ENCODE measurements around the gene PKNOX2. TPM values are rescaled to one million over a fixed set of nuclear protein-coding genes. Genes with fewer than 3 reads are reported as not detected.

PKNOX2 gene
- total and polyA plus RNA-seq, 2 of the 8 experiments (the other 6 are each of a cell fraction or from before 2014, with no cell fraction given) = 2.0 TPM

GRCh38 chr11:125282596-125282914, 118.0 kb downstream of the PKNOX2 start:
- peaks cover 0 to 11% (median 4%) of the 10 kb centered on the region in 4 experiments; a peak in 3 of 7 replicates for H3K4me1 ChIP-seq (replicated peaks in 1 of 4; ENCODE audit: control insufficient read depth in 3 of 4, insufficient read depth in 4 of 4, low read length in 3 of 4)
- no peak for DNase-seq (ENCODE audit: low read depth in 1 of 2, low spot score in 2 of 2)
- no peaks in the 10 kb centered on the region for H3K27me3 ChIP-seq (replicated peaks in 1 of 4; ENCODE audit: control insufficient read depth in 3 of 4, extremely low read depth in 1 of 4, insufficient read depth in 3 of 4, low read length in 3 of 4)
- CTCF ChIA-PET (ENCODE audit: partially characterized antibody) = interaction anchor here (0.8 to 11.3 kb wide), 11 partner anchors 19 to 191 kb away, joined by 3 to 81 read pairs (median 4); no protein-coding TSS in a partner anchor
- no peak overlapping the region for H4K91ac ChIP-seq (replicated peaks; ENCODE audit: insufficient read length, low read length)
- H3K36me3 ChIP-seq (ENCODE audit: control insufficient read depth in 2 of 4, insufficient read depth in 4 of 4, low read length in 3 of 4) = no peaks in the 10 kb centered on the region
- no peak overlapping the region for H3K4me2 ChIP-seq (ENCODE audit: insufficient read depth in 1 of 2, low read depth in 2 of 2, low read length in 2 of 2)
- H3K23me2 ChIP-seq (ENCODE audit: low read depth, low read length) = no peaks in the 10 kb centered on the region
- H2BK15ac ChIP-seq (ENCODE audit: low read length) = no peak overlapping the region
- no peak for FAIRE-seq
- H3K9ac ChIP-seq (replicated peaks in 1 of 4; ENCODE audit: extremely low read depth in 1 of 4, low read depth in 3 of 4, low read length in 3 of 4) = no peak overlapping the region
- no peak overlapping the region for H2AFZ ChIP-seq (ENCODE audit: low read length)
- WGBS, 2 experiments (ENCODE audit: extremely low coverage in 1 of 2, insufficient coverage in 1 of 2, insufficient read length in 1 of 2, insufficient replicate concordance in 2 of 2, low coverage in 1 of 2, low lambda C conversion rate in 2 of 2, missing lambda C conversion rate in 1 of 2) = 82% methylated on average over 3 of the region's 3 CpGs; no CpG with 5 or more reads in 1 of the 2 experiments
- no peaks in the 10 kb centered on the region for H3K9me3 ChIP-seq (ENCODE audit: insufficient read depth in 2 of 2, low read depth in 1 of 2, low read length in 1 of 2)
- no peaks in the 10 kb centered on the region for H3K79me1 ChIP-seq (ENCODE audit: low read depth, low read length)
- POLR2A ChIA-PET (ENCODE audit: partially characterized antibody) = no interaction called here
- H3K79me2 ChIP-seq (ENCODE audit: control insufficient read depth in 1 of 2, insufficient read depth in 2 of 2, low read length in 2 of 2) = no peaks in the 10 kb centered on the region
- no peak overlapping the region for H3K14ac ChIP-seq (ENCODE audit: insufficient read length)
- TF ChIP-seq RXRA (IDR thresholded peaks at IDR 0.05; ENCODE audit: insufficient read depth, low read depth, low read length) = no peak
- no peak for TF ChIP-seq NRF1 (IDR thresholded peaks at IDR 0.05; ENCODE audit: low read depth, low read length)
- TF ChIP-seq CHD2 (IDR thresholded peaks at IDR 0.05; ENCODE audit: low read length) = no peak
- TF ChIP-seq TAF7 (optimal IDR thresholded peaks at IDR 0.05; ENCODE audit: borderline replicate concordance, low read depth, low read length) = no peak
- no peak for TF ChIP-seq ATF3 (IDR thresholded peaks at IDR 0.05; ENCODE audit: insufficient read depth, low read depth, low read length)
- TF ChIP-seq POLR2A (IDR thresholded peaks at IDR 0.05; ENCODE audit: control extremely low read depth in 1 of 2, low read depth in 2 of 2, low read length in 2 of 2) = no peak
- H2BK20ac ChIP-seq (ENCODE audit: low read length) = no peak overlapping the region
- H3K23ac ChIP-seq (ENCODE audit: insufficient read length) = no peak overlapping the region
- H3K4ac ChIP-seq (replicated peaks; ENCODE audit: insufficient read length, low read depth, low read length) = no peak overlapping the region
- H4K5ac ChIP-seq (ENCODE audit: insufficient read length, low read depth, low read length) = no peak overlapping the region
- H2BK5ac ChIP-seq (ENCODE audit: low read depth, low read length) = no peak overlapping the region
- H4K8ac ChIP-seq (ENCODE audit: extremely low read depth, insufficient read depth, low read length) = no peak overlapping the region
- no peak overlapping the region for H3K27ac ChIP-seq (ENCODE audit: low read depth, low read length)
- no peak overlapping the region for H2AK5ac ChIP-seq (ENCODE audit: low read depth, low read length)
- no peak overlapping the region for H3K18ac ChIP-seq (ENCODE audit: extremely low read depth, low read length)
- no peak overlapping the region for H2BK12ac ChIP-seq (ENCODE audit: low read depth, low read length)
- no peaks in the 10 kb centered on the region for H4K20me1 ChIP-seq (replicated peaks in 1 of 2; ENCODE audit: control insufficient read depth in 1 of 2, insufficient read depth in 2 of 2, low read length in 2 of 2)
- no peak overlapping the region for H2BK120ac ChIP-seq (replicated peaks; ENCODE audit: low read depth, low read length)
- no peak overlapping the region for H3K4me3 ChIP-seq (ENCODE audit: extremely low read depth in 1 of 4, insufficient read depth in 2 of 4, low read depth in 3 of 4, low read length in 4 of 4)
- H3K56ac ChIP-seq (replicated peaks; ENCODE audit: insufficient read length, low read depth, low read length) = no peak overlapping the region

All from H1 (cell line).